H1 (cell line): ENCODE data around the gene MMP28. TPM values are rescaled to one million over a fixed set of nuclear protein-coding genes. Genes with fewer than 3 reads are reported as not detected.

Experiments
- EGR1 ChIP-seq: IDR thresholded peaks from 2 replicates; pipeline ENCODE4 v1.6.1; 2011; ENCODE audit warnings: low read depth, low read length, borderline replicate concordance
- KDM1A ChIP-seq: fragments of 200-600, 300-600 bp; sonication (generic); IDR thresholded peaks from 2 replicates; pipeline ENCODE4 v1.7.1; 2016; ENCODE audit warnings: mild to moderate bottlenecking, low read length, borderline replicate concordance
- KDM4A ChIP-seq: IDR thresholded peaks from one replicate; pipeline ENCODE4 v1.7.1; 2012; ENCODE audit warnings: low read depth, mild to moderate bottlenecking, moderate library complexity, low read length, inconsistent platforms; ENCODE audit not compliant: severe bottlenecking
- KDM5A ChIP-seq: fragments of 200-600 bp; IDR thresholded peaks from 2 replicates; pipeline ENCODE4 v1.7.1; 2012; ENCODE audit warnings: mild to moderate bottlenecking, low read length, inconsistent platforms, mixed read lengths
- polyA plus RNA-seq, 7 experiments: library from polyadenylated mRNA; depleted of rRNA in 3 of 7; stranded (reverse) in 5 of 7; unstranded in 2 of 7; fragments of >200 nt in 5 of 7; fragments of 200-250 nt in 2 of 7; gene quantifications; 1 replicate in 5 of 7; 2 replicates in 1 of 7; 4 replicates in 1 of 7; pipeline versions ENCODE4 v1.2.1 to v1.2.3, GENCODE V29; 2011 to 2013; ENCODE audit warnings: missing spikeins in 2 of 7, mixed read lengths in 2 of 7
- total RNA-seq: library from RNA; stranded (reverse); fragmentation: NEBNext Ultra II Directional; extraction: Animal tissue kit (Norgen Biotek cat#: 25700); gene quantifications from 2 replicates; pipeline ENCODE4 v1.2.1, GENCODE V29; 2021
- TF ChIP-seq, protein P1 (sequence below): IDR thresholded peaks from 2 replicates; pipeline ENCODE4 v1.6.1; 2011; ENCODE audit warnings: low read length, improper control_type of control experiment
- TF ChIP-seq, protein P2 (sequence below): IDR thresholded peaks from 2 replicates; pipeline ENCODE4 v1.6.1; 2012; ENCODE audit warnings: inconsistent platforms

Gene MMP28
- total and polyA plus RNA-seq, 2 of the 8 experiments (the other 6 are each of a cell fraction or from before 2014, with no cell fraction given) = not detected

DNA sequence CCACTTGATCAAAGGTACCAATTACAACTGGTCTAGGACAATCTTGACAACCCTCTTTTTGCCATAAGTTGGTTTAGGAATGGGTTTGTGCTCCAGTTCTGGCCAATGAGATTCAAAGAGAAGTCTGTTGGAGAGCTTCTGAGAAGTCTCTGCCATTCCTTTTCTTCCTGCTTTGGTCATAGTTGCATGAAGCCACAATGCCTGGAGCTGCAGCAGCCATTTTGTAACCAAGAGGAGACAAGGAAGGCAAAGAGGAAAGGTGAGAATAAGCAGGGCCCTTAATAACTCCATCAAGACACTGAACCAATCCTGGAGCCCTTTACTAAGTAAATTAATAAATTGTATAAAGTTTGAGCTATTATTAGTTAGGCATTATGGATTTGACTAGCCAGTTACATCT is 38.2 kb downstream of the MMP28 start (continued):
- TF ChIP-seq, protein P1, sequence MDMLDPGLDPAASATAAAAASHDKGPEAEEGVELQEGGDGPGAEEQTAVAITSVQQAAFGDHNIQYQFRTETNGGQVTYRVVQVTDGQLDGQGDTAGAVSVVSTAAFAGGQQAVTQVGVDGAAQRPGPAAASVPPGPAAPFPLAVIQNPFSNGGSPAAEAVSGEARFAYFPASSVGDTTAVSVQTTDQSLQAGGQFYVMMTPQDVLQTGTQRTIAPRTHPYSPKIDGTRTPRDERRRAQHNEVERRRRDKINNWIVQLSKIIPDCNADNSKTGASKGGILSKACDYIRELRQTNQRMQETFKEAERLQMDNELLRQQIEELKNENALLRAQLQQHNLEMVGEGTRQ = no peak
- no peak for TF ChIP-seq KDM4A
- no peak for TF ChIP-seq EGR1
- TF ChIP-seq, protein P2, sequence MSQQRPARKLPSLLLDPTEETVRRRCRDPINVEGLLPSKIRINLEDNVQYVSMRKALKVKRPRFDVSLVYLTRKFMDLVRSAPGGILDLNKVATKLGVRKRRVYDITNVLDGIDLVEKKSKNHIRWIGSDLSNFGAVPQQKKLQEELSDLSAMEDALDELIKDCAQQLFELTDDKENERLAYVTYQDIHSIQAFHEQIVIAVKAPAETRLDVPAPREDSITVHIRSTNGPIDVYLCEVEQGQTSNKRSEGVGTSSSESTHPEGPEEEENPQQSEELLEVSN = no peak
- TF ChIP-seq KDM5A = no peak
- no peak for TF ChIP-seq KDM1A
